Measurements from ENCODE around the gene LIMK2.
"Not testable (repeated sequence)": the region's sequence is repeated elsewhere in the genome, so short reads cannot be mapped to it uniquely, and the experiment has no call there.

Gene LIMK2

DNA sequence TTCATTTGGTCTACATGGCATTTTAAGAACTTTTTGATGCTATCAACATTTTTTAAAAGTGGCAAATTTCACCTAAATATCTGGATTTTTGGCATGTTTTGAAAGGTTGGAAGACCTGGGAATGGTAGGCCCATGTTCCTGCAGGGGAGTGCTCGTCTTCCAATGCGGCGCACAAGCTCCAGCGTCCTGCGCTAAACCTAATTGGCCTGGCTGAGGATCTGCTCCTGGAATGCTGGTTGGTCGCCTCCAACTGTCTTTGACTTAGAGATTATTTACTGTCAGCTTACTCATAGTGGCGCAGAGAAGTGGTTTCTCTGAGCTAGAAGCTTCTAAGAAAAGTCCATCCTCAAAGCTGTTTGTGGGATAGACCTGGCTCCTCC is 626 bp upstream of the LIMK2 start:
- DNase-seq (ENCODE audit: low spot score): no peak

GRCh38 chr22:31212783-31213629 is 908 bp downstream of the LIMK2 start:
- no peak for DNase-seq (ENCODE audit: low spot score)

GRCh38 chr22:31215018-31215535 is 3.0 kb downstream of the LIMK2 start:
- DNase-seq (ENCODE audit: low spot score): no peak

GRCh38 chr22:31218565-31219262 is 6.6 kb downstream of the LIMK2 start:
- DNase-seq (ENCODE audit: low spot score): no peak

GRCh38 chr22:31221084-31221483 is 9.0 kb downstream of the LIMK2 start:
- DNase-seq (ENCODE audit: low spot score): no peak

GRCh38 chr22:31222736-31223135 is 10.6 kb downstream of the LIMK2 start:
- peak; percentile 36 for DNase-seq (ENCODE audit: low spot score)

DNA sequence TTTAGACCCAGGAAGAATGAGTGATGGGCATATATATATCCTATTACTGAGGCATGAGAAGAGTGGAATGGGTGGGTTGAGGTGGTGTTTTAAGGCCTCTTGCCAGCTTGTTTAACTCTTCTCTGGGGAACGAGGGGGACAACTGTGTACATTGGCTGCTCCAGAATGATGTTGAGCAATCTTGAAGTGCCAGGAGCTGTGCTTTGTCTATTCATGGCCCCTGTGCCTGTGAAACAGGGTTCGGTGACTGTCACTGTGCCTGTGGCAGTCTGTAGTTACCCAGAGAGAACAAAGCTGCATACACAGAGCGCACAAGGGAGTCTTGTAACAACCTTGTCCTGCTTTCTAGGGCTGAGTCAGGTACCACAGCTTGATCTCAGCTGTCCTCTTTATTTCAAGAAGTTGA is 11.7 kb downstream of the LIMK2 start:
- no peak for DNase-seq (ENCODE audit: low spot score)

- DNase-seq (ENCODE audit: low spot score): not testable (repeated sequence)
Measured at GRCh38 chr22:31224691-31225090, 12.6 kb downstream of the LIMK2 start.

DNA sequence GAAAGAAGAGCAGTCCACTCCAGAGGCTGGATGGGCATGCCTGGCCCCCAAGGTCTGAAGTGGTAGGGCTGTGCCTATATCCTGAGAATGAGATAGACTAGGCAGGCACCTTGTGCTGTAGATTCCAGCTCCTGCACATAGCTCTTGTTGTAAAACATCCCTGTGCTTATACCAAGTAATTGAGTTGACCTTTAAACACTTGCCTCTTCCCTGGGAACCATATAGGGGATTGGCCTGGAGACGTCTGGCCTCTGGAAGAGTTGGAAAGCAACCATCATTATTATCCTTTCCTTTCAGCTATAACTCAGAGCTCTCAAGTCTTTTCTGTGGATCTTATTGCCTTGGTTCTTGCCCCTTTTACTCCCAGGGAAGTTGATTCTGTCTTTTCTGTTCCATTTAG is 15.1 kb downstream of the LIMK2 start:
- no peak for DNase-seq (ENCODE audit: low spot score)

GRCh38 chr22:31229402-31230079 is 17.4 kb downstream of the LIMK2 start:
- peak; percentile 70 for DNase-seq (ENCODE audit: low spot score)

- no peak for DNase-seq (ENCODE audit: low spot score)
Measured at GRCh38 chr22:31230155-31230870, 18.2 kb downstream of the LIMK2 start.

GRCh38 chr22:31230871-31231621 is 18.9 kb downstream of the LIMK2 start:
- peak; percentile 87 for DNase-seq (ENCODE audit: low spot score)

DNA sequence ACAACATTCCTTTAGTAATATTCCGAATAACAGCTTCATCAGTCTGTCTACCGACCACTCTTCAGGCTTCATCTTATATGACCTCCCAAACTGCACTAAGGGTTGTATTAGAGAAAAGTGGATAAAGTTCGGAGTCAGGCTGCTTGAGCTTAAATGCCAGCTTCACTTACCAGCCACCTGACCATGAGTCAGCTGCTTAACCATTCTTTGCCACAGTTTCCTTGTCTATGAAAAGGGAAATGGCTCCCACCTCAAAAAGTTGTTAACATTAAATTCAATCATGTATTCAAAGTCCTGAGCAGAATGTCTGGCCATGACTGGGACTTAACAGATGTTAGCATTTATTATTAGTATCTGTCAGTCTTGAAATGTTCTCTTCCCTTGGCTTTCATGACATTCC is 20.9 kb downstream of the LIMK2 start:
- no peak for DNase-seq (ENCODE audit: low spot score)

- DNase-seq (ENCODE audit: low spot score): no peak
Measured at GRCh38 chr22:31235081-31235480, 23.0 kb downstream of the LIMK2 start.

- DNase-seq (ENCODE audit: low spot score): not testable (repeated sequence)
Measured at GRCh38 chr22:31236044-31236443, 23.9 kb downstream of the LIMK2 start.

- no peak for DNase-seq (ENCODE audit: low spot score)
Measured at GRCh38 chr22:31238057-31238456, 26.0 kb downstream of the LIMK2 start.

- no peak for DNase-seq (ENCODE audit: low spot score)
Measured at GRCh38 chr22:31239771-31240370, 27.8 kb downstream of the LIMK2 start.

- DNase-seq (ENCODE audit: low spot score): no peak
Measured at GRCh38 chr22:31241200-31241599, 29.1 kb downstream of the LIMK2 start.

- DNase-seq (ENCODE audit: low spot score): no peak
Measured at GRCh38 chr22:31241936-31242335, 29.8 kb downstream of the LIMK2 start.

DNA sequence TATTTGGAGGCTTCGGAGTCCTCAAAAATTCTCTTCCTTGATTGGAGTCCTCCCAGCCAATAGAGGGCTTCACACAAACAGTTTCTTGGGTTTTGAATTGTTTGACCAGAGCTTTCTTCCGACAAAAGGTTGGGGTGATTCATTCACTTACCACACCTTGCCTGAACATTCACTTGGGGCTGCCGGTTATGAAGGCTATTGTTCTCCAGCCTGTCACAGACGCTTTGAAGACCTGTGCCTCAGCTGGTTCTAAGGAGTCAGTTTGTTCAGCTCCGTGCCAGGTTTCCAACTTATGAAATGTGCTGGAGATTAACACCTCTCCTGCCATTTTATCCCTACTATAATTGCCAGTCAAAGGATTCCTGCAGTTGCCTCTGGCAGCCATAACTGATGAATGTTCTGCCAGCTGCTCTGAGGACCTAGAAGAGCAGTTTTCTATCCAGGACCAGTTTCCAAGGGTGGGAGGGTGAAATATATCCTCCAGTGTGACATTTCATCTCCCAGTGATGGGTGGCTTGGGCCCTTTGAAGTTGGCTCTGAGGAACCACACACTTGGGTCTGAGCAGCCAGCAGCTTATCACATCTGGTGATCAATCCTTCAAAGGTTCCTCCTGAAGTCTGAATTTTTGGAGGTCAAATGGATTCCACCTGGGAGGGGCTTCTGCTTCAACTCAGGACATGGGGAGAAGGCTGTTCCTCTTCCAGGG is 31.4 kb downstream of the LIMK2 start:
- no peak for DNase-seq (ENCODE audit: low spot score)
